Esophagus squamous epithelium (tissue), 4 donors: Measurements from ENCODE around the gene FGD3.

Experiments used
- CTCF ChIP-seq, 6 experiments: fragments of 450-650 bp in 4 of 6; fragments of 200-600 bp in 2 of 6; sonication (generic) in 2 of 6; IDR thresholded peaks; one replicate each; pipeline ENCODE4 v1.5.1; 2016 to 2019; ENCODE audit warnings: antibody characterized with exemption in 6 of 6, mild to moderate bottlenecking in 4 of 6, moderate library complexity in 4 of 6
- POLR2A ChIP-seq, 4 donors: fragments of 450-650 bp; IDR thresholded peaks; one replicate each; pipeline ENCODE4 v1.6.1; 2017; ENCODE audit warnings: antibody characterized with exemption in 4 of 4, mild to moderate bottlenecking in 4 of 4, moderate library complexity in 3 of 4

GRCh38 chr9:93077811-93078210 lies 130.5 kb downstream of the FGD3 start:
- TF ChIP-seq CTCF (IDR thresholded peaks at IDR 0.05) (no peak), POLR2A (IDR thresholded peaks at IDR 0.05) (no peak)
